Stimulated activated CD4-positive, alpha-beta T cell treated with anti-CD3 and anti-CD28 coated beads, Interleukin-4, amount 100 ng/mL, for 4 hours (primary cell): ENCODE measurements around the gene ERC1.
A peak's percentile ranks its signal among the peaks of the same experiment; 100 is the strongest.

Experiments
- DNase-seq, 2 experiments: peaks; one replicate each; pipeline ENCODE4 v3.0.0-alpha.2; 2020

ERC1 gene

GRCh38 chr12:1529228-1529861 is 538.3 kb downstream of the ERC1 start:
- no peak for DNase-seq

GRCh38 chr12:1529862-1530591 is 539.0 kb downstream of the ERC1 start:
- DNase-seq = no peak

GRCh38 chr12:1530592-1531152 is 539.6 kb downstream of the ERC1 start:
- no peak for DNase-seq

DNA sequence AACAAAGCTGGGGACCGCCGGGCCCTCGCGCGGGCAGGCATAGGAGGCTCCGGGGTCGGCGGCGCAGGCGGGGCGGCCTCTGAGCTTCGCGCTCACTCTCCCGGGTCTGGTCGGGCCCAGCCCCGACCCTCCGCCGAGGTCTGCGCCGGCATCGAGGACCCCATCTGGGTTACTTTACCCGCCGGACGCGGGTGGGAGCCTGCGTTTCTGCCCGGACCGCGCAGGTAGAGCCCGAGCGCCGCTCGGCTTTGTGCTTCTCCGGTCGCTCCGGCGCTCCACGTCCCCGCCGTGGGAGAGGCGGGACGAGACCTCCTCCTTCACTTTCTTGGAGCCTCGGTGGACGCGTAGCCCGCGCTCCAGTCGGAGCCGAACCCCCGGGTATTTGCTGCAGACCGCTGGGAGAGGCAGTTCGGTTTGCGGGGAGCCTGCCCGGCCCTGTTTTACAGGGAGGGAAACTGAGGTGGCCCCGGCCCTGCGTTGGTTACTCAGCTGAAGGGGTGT is 540.2 kb downstream of the ERC1 start:
- DNase-seq = no peak

GRCh38 chr12:1531654-1532374 is 540.8 kb downstream of the ERC1 start:
- no peak for DNase-seq

- DNase-seq = no peak
Measured at GRCh38 chr12:1532375-1533165, 541.5 kb downstream of the ERC1 start.

DNA sequence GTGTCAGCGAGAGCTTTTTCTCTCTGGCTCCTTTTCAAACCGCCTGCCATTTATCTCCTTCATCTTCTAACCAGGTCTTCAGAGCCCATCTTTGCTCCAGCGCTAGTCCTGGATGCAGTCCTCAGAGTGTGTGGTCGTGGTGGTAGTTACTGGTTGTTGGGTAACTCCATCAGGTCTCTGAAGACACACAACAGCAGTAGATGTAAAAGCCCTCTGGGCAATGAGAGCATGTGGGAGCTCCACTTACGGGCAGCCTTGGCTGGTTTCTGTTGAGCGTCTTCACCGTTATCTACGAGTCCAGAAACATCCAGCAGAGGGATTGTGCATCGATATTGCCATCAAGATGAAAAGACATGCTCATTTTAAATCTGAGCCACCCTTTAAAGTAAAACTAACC is 542.2 kb downstream of the ERC1 start:
- DNase-seq = no peak

GRCh38 chr12:1533602-1534304 is 542.7 kb downstream of the ERC1 start:
- DNase-seq = peak in 1 of 2 experiments; percentile 13

- DNase-seq = no peak
Measured at GRCh38 chr12:1534748-1535147, 543.7 kb downstream of the ERC1 start.

GRCh38 chr12:1536817-1537216 is 545.8 kb downstream of the ERC1 start:
- no peak for DNase-seq

GRCh38 chr12:1539135-1539534 is 548.1 kb downstream of the ERC1 start:
- DNase-seq = no peak

DNA sequence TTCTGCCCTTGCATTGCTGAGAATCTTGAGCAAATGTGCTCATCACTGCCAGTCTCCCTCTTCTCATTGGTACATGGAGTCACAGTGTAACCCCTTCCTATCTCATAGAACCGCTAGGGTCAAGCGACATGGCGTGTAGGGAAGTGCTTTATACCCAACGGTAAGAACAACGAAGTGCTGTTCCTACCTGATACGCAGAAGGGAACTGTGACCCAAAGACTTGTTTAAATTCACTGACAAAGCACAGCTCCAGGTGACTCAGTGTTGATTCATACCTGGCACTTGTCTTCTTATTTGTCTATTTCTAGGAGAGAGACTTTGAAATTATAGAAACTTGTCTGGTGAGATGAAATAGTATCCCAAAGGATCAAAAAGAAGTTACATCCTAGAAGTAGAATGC is 549.7 kb downstream of the ERC1 start:
- no peak for DNase-seq

DNA sequence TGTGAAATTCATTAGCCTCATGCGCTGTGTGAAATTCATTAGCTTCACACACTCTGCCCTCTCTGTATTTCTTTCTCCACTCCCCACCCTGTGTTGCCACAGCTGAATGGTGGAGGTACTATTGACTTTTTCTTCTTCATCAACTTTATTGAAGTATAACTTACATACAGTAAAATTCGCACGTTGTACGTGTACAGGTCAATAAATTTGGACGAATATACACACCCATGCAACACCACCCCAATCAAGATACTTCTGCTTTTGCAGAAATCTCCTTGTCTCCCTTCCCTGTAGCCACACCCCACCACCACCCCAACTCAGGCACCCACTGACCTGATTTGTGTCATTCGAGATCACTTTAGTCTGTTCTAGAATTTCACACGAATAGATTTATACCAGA is 551.6 kb downstream of the ERC1 start:
- DNase-seq = no peak

GRCh38 chr12:1544996-1545700 is 554.1 kb downstream of the ERC1 start:
- DNase-seq = no peak
